PFSK-1 (cell line): ENCODE measurements around the gene SLC35A2.

Experiments
- FOXP2 ChIP-seq: optimal IDR thresholded peaks from 2 replicates; pipeline ENCODE3; 2011; ENCODE audit warnings: borderline replicate concordance, control low read depth, inconsistent platforms; ENCODE audit not compliant: insufficient read depth; ENCODE audit errors: extremely low read length, extremely low read depth
- POLR2AphosphoS5 ChIP-seq: IDR thresholded peaks from 2 replicates; pipeline ENCODE4 v1.6.1; 2012; ENCODE audit warnings: low read depth, mild to moderate bottlenecking, control low read depth, low read length, moderate library complexity
- REST ChIP-seq, 2 experiments: IDR thresholded peaks; 2 replicates each; pipeline versions ENCODE4 v1.6.1 to v1.8.0; 2011 to 2012; ENCODE audit warnings: low read depth in 2 of 2, low read length in 2 of 2, control low read depth in 1 of 2, inconsistent platforms in 1 of 2, mild to moderate bottlenecking in 1 of 2, moderate library complexity in 1 of 2; ENCODE audit not compliant: insufficient read depth in 1 of 2
- SIN3A ChIP-seq: IDR thresholded peaks from 2 replicates; pipeline ENCODE4 v1.6.1; 2012; ENCODE audit warnings: mild to moderate bottlenecking, low read length, moderate library complexity, borderline replicate concordance; ENCODE audit not compliant: insufficient read depth
- TAF1 ChIP-seq: IDR thresholded peaks from 2 replicates; pipeline ENCODE4 v1.6.1; 2012; ENCODE audit warnings: low read length, control low read depth, borderline replicate concordance; ENCODE audit not compliant: insufficient read depth

SLC35A2 gene

DNA sequence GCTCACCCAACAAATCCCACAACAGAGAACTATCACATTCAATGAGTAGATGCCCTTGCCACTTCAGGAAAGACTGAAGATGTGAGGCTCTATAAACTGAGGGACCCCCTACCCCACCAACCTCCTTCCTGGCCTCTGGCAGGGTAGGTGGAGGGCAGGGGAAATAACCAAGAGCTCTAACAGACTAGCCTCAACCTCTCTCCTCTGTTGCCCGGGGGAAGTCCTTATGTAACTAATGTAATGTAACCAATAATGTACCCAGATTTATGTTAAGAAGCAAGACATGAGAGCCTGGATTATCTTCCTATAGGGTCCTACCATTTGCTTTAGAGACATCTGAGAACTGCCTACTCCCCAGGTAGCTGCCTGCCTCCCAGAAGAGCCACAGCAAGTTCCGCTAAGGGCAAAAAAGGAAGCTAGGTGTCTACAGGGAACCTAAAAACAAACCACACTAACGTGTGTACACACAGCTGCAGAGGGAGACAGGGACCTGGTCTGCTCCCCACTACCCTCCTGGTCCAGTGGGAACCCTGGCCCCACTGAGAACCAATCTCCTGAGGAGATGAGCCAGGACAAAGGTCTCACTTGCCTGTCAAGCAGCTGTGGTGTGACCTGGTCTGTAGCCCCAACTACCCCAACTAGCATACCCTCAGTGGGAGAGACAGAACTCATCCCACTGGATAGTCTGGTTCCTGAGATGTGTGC, 28.2 kb upstream of the SLC35A2 start:
- no peak for TF ChIP-seq POLR2AphosphoS5
- TF ChIP-seq SIN3A: no peak
- no peak for TF ChIP-seq REST (IDR thresholded peaks at IDR 0.05; ENCODE audit: insufficient read depth in 1 of 2, low read depth in 2 of 2, low read length in 2 of 2)
- no peak for TF ChIP-seq TAF1
- TF ChIP-seq FOXP2: no peak

GRCh38 chrX:48938721-48939425, 27.4 kb upstream of the SLC35A2 start:
- TF ChIP-seq REST (IDR thresholded peaks at IDR 0.05; ENCODE audit: insufficient read depth in 1 of 2, low read depth in 2 of 2, low read length in 2 of 2) (no peak), POLR2AphosphoS5 (no peak), TAF1 (no peak), FOXP2 (no peak), SIN3A (no peak)

- TF ChIP-seq FOXP2 (peak; percentile 25), TAF1 (no peak)
These were observed 25.8 kb upstream of the SLC35A2 start for GRCh38 chrX:48937054-48937907.

DNA sequence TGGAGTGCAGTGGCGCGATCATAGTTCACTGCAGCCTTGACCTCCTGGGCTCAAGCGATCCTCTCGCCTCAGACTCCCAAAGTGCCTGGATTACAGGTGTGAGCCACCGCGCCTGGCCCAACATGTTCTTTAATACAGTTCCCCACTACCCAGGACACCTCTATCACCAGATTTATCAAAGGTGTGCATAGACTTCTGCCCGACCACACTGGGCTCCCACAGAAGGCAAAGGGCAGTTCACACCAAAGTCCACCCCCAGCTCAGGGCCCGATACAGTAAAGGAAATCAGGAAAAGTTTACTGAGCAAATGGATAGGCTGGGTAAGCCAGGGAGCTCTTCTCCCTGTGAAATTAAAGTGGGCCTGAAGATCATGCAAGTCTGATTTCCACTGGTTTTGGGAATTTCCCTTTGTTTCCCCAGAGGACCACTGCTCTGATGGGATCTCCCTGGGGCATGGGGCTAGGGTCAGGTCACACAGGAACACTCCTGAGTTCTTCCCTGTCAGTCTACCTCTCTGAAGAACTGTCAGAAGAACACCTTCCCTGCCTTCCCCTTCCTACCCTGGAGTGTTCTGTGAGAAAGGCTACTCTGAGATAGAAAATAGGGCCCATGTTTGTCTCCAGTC, 25.1 kb upstream of the SLC35A2 start:
- TF ChIP-seq REST (IDR thresholded peaks at IDR 0.05; ENCODE audit: insufficient read depth in 1 of 2, low read depth in 2 of 2, low read length in 2 of 2) (no peak), POLR2AphosphoS5 (no peak), FOXP2 (no peak), SIN3A (no peak), TAF1 (no peak)

DNA sequence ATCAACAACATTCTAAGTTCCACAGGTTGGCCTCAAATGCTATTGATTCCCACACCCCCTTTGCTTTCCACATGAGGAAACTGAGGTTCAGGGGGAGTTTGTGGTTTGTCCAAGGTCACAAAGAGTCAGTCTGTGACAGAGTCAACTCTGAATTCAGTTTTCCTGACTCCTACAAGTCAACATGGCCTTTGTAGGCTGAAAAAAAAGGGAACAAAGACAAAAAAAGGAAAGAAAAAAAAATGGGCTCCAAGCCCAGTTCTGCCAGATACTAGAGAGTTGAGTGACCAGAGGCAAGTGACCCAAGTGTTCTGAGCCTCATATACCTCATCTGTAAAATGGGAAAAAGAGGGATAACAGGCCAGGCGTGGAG, 23.8 kb upstream of the SLC35A2 start:
- no peak for TF ChIP-seq SIN3A
- TF ChIP-seq FOXP2: no peak
- no peak for TF ChIP-seq TAF1
- no peak for TF ChIP-seq POLR2AphosphoS5
- no peak for TF ChIP-seq REST (IDR thresholded peaks at IDR 0.05; ENCODE audit: insufficient read depth in 1 of 2, low read depth in 2 of 2, low read length in 2 of 2)
